Testis (tissue), 2 donors: ENCODE results near the gene C1D.

Experiments used
- CTCF ChIP-seq, 3 experiments: fragments of 450-650 bp in 2 of 3; fragments of 200-600 bp in 1 of 3; sonication (generic) in 1 of 3; IDR thresholded peaks; one replicate each; pipeline ENCODE4 v1.5.1; 2016 to 2019; ENCODE audit warnings: antibody characterized with exemption in 3 of 3, mild to moderate bottlenecking in 2 of 3, moderate library complexity in 1 of 3
- POLR2A ChIP-seq: fragments of 450-650 bp; IDR thresholded peaks from one replicate; pipeline ENCODE4 v1.6.1; 2017; ENCODE audit warnings: antibody characterized with exemption, mild to moderate bottlenecking, moderate library complexity

GRCh38 chr2:68057658-68058396 is 5.0 kb downstream of the C1D start:
- TF ChIP-seq CTCF (IDR thresholded peaks at IDR 0.05) (no peak), POLR2A (no peak)
